HG03066 (cell line): ENCODE measurements around the gene DUX4.
"Not testable (repeated sequence)": the region's sequence is repeated elsewhere in the genome, so short reads cannot be mapped to it uniquely, and the experiment has no call there.

Source experiments
- ATAC-seq: cut with Tn5 transposase; IDR thresholded peaks from one replicate; pipeline ENCODE4 v1.9.1; 2021; ENCODE audit warnings: low read depth; ENCODE audit not compliant: unreplicated experiment

Gene DUX4

GRCh38 chr4:190173428-190173827, at the start of gene DUX4:
TSS of gene DUX4 (plus strand) at chr4:190173774. CDS start at chr4:190173774, 0 bp downstream.
- ATAC-seq = not testable (repeated sequence)

GRCh38 chr4:190175436-190175835, 1.9 kb downstream of the DUX4 start:
- ATAC-seq = not testable (repeated sequence)

- ATAC-seq = not testable (repeated sequence)
These were observed 4.4 kb downstream of the DUX4 start for GRCh38 chr4:190177727-190178605.

GRCh38 chr4:190178606-190178990, 5.0 kb downstream of the DUX4 start:
- ATAC-seq = peak; percentile 17

- peak; percentile 42 for ATAC-seq
These were observed 5.6 kb downstream of the DUX4 start for GRCh38 chr4:190179030-190179739.

- ATAC-seq = not testable (repeated sequence)
These were observed 6.1 kb downstream of the DUX4 start for GRCh38 chr4:190179740-190180094.

- not testable (repeated sequence) for ATAC-seq
These were observed 7.4 kb downstream of the DUX4 start for GRCh38 chr4:190180947-190181346.

- not testable (repeated sequence) for ATAC-seq
These were observed 8.0 kb downstream of the DUX4 start for GRCh38 chr4:190181481-190182100.

- ATAC-seq = not testable (repeated sequence)
These were observed 29.9 kb downstream of the DUX4 start for GRCh38 chr4:190203510-190203909.
